Neural crest cell (in vitro differentiated cells): ENCODE data around the gene CAPN5. TPM values are rescaled to one million over a fixed set of nuclear protein-coding genes. Genes with fewer than 3 reads are reported as not detected.

ENCODE experiments used
- DNase-seq: peaks from one replicate; pipeline ENCODE4 v3.0.0; 2021; ENCODE audit warnings: low read depth, mixed read lengths, low spot score
- H3K27ac Mint-ChIP-seq: one replicate; pipeline ENCODE4 v1.8.0; 2021; ENCODE audit warnings: mild to moderate bottlenecking, mixed read lengths; ENCODE audit not compliant: unreplicated experiment
- H3K27me3 Mint-ChIP-seq: 2 replicates; pipeline ENCODE4 v1.8.0; 2021; ENCODE audit warnings: low read depth, mild to moderate bottlenecking, mixed read lengths
- H3K36me3 Mint-ChIP-seq: 2 replicates; pipeline ENCODE4 v1.8.0; 2021; ENCODE audit warnings: low read depth, mild to moderate bottlenecking, mixed read lengths
- H3K4me1 Mint-ChIP-seq: 2 replicates; pipeline ENCODE4 v1.8.0; 2021; ENCODE audit warnings: mixed read lengths
- H3K4me3 Mint-ChIP-seq: one replicate; pipeline ENCODE4 v1.8.0; 2021; ENCODE audit warnings: mild to moderate bottlenecking, mixed read lengths
- H3K9me3 Mint-ChIP-seq: 2 replicates; pipeline ENCODE4 v1.8.0; 2021; ENCODE audit warnings: mixed read lengths
- CTCF ChIP-seq: fragments of 200-600 bp; sonication (generic); conservative IDR thresholded peaks from 2 replicates; pipeline ENCODE4 v1.5.0; 2021; ENCODE audit warnings: antibody characterized with exemption, mild to moderate bottlenecking
- total RNA-seq: library from RNA; stranded (reverse); gene quantifications from 2 replicates; pipeline ENCODE4 v1.2.1, GENCODE V29; 2021

CAPN5 gene
- total RNA-seq, 1 donor from 2014 or later = 25.8 TPM

GRCh38 chr11:77114089-77114463 is 47.3 kb downstream of the CAPN5 start:
- H3K4me3 Mint-ChIP-seq = no peak overlapping the region
- peaks cover 13% of the 10 kb centered on the region for H3K4me1 Mint-ChIP-seq
- no peaks in the 10 kb centered on the region for H3K9me3 Mint-ChIP-seq
- no peaks in the 10 kb centered on the region for H3K27me3 Mint-ChIP-seq
- no peaks in the 10 kb centered on the region for H3K36me3 Mint-ChIP-seq
- no peak for DNase-seq
- TF ChIP-seq CTCF = no peak
- H3K27ac Mint-ChIP-seq = no peak overlapping the region

- peak overlapping the region; percentile 83 for H3K27ac Mint-ChIP-seq
- H3K9me3 Mint-ChIP-seq = no peaks in the 10 kb centered on the region
- DNase-seq = no peak
- no peak overlapping the region for H3K4me3 Mint-ChIP-seq
- no peaks in the 10 kb centered on the region for H3K27me3 Mint-ChIP-seq
- TF ChIP-seq CTCF = peak; percentile 46
- no peaks in the 10 kb centered on the region for H3K36me3 Mint-ChIP-seq
- peaks cover 13% of the 10 kb centered on the region for H3K4me1 Mint-ChIP-seq
Observed at GRCh38 chr11:77115181-77115611, 48.4 kb downstream of the CAPN5 start.

- Mint-ChIP-seq H3K9me3 (no peaks in the 10 kb centered on the region), H3K27ac (no peak overlapping the region), H3K4me1 (peaks cover 13% of the 10 kb centered on the region), H3K4me3 (no peak overlapping the region), H3K27me3 (no peaks in the 10 kb centered on the region), H3K36me3 (peaks cover 3% of the 10 kb centered on the region)
- TF ChIP-seq CTCF = no peak
- no peak for DNase-seq
Observed at GRCh38 chr11:77115956-77116355, 49.2 kb downstream of the CAPN5 start.

- H3K27me3 Mint-ChIP-seq = no peaks in the 10 kb centered on the region
- TF ChIP-seq CTCF = no peak
- H3K27ac Mint-ChIP-seq = no peak overlapping the region
- DNase-seq = no peak
- peaks cover 4% of the 10 kb centered on the region for H3K36me3 Mint-ChIP-seq
- no peaks in the 10 kb centered on the region for H3K9me3 Mint-ChIP-seq
- peaks cover 13% of the 10 kb centered on the region for H3K4me1 Mint-ChIP-seq
- H3K4me3 Mint-ChIP-seq = no peak overlapping the region
Observed at GRCh38 chr11:77117492-77117891, 50.7 kb downstream of the CAPN5 start.

- H3K27me3 Mint-ChIP-seq = no peaks in the 10 kb centered on the region
- H3K9me3 Mint-ChIP-seq = no peaks in the 10 kb centered on the region
- TF ChIP-seq CTCF = no peak
- H3K27ac Mint-ChIP-seq = no peak overlapping the region
- H3K4me1 Mint-ChIP-seq = peaks cover 13% of the 10 kb centered on the region
- no peak for DNase-seq
- no peak overlapping the region for H3K4me3 Mint-ChIP-seq
- peaks cover 4% of the 10 kb centered on the region for H3K36me3 Mint-ChIP-seq
Observed at GRCh38 chr11:77118086-77118485, 51.3 kb downstream of the CAPN5 start.

GRCh38 chr11:77118971-77119370 is 52.2 kb downstream of the CAPN5 start:
- Mint-ChIP-seq H3K36me3 (peaks cover 4% of the 10 kb centered on the region), H3K4me3 (no peak overlapping the region), H3K9me3 (no peaks in the 10 kb centered on the region), H3K27ac (peak overlapping the region; percentile 57), H3K4me1 (peaks cover 8% of the 10 kb centered on the region), H3K27me3 (no peaks in the 10 kb centered on the region)
- DNase-seq = no peak
- TF ChIP-seq CTCF = no peak
